Bone marrow (tissue), 2 donors: ENCODE measurements around the gene HOXB8.
A peak's percentile ranks its signal among the peaks of the same experiment; 100 is the strongest.

Experiments
- DNase-seq, 2 donors: peaks; one replicate each; lab custom pipeline; 2025; lab: John Stamatoyannopoulos, UW

Gene HOXB8

DNA sequence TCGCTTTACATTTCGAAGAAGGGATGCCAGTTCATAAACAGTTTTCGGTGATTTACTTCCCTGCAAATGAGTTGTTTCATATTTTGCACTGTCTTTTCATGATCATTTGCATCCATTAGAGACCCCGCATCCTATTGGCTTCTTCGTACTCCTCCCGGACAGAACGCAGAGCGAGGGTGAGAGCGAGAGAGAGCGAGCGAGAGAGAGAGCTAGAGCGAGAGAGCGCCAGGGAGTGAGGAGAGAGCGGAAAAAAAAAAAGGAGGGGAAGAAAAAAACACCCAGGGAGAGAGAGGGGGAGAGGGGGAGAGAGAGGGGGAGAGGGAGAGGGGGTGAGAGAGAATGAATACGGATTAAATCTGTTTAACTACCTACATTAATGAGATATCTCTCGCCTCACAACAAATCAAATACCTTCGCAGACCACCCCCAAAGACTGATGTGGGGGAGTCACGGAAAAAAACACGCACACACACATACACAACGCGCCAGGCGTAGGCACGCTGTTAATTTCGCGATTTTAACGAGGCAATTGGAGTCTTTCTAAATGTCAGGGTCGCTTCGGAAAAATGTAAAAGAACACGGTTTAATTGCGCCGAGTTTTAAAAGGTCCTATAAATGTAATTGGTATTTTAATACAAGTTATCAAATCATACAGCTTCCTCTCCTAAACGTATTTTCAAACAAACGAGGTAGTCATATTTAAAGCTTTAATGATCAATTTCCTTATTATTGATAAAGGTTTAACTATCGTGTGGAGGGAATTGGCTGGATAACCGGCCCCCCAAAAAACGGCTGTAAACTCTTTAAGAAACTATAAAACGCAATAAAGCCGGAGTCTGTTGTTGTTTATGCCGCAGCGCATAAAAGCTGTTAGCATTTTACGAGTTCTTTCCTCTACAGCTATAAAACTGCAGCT is at the start of gene HOXB8:
Gene HOXB8, minus strand, starts transcription at position 246 of the 916 bp plus-strand sequence. CDS start 588 bp downstream, outside the sequence.
- peak in 1 of 2 donors; percentile 8 for DNase-seq

DNA sequence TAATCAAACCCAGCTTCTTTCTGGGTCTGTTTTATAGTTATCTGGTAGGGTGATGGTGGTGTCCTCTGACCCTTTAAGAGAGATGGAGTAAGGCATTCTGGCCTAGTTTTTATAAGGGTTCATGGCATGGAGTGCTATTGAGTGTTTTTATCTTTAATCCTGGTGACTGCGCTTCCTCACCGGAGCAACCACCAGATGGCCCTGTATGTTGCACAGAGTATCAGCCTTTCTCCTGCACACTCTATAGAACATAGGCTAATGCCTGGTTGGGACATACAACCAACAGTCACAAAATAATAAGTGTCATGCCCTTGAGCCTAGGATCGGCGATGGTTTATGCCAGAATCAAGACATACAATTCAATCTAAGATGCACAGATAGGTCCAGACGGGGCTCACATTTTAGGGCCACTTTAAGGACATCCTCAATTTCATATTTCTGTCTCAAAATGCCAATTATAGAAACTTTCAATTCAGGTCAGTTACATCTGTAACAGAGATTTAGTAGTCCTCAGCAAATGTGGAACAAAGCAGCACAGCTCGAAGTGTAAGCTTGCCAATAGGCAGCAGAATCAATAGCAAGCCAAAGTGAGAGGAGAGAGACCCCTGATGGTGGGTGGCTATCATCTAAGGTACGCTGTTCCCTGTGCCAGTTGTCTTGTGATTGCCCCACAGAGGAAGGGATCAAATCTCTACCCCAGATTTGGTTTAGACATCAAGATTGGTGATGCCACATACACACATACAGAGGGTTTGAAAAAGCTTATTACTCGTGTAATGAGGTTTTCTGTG is 48.2 kb upstream of the HOXB8 start:
- DNase-seq: no peak

DNA sequence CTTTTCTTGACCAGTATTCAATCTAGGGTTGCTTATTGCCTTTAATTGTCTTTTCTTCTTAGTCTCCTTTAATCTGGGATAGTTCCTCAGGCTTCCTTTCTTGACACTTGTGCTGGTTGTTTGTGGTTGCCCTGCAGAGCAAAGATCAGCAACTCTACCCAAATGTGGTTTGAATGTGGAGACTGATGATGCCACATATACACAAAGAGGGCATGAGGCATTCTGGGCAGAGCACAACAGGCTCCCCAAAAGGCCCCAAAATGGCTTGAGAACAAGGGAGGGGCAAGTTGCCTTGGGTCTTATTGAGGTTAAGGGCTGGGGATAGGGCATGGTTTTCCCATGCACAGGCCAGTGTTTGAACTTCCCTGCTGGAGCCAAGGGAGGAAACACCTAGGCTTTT is 40.8 kb upstream of the HOXB8 start:
- no peak for DNase-seq

DNA sequence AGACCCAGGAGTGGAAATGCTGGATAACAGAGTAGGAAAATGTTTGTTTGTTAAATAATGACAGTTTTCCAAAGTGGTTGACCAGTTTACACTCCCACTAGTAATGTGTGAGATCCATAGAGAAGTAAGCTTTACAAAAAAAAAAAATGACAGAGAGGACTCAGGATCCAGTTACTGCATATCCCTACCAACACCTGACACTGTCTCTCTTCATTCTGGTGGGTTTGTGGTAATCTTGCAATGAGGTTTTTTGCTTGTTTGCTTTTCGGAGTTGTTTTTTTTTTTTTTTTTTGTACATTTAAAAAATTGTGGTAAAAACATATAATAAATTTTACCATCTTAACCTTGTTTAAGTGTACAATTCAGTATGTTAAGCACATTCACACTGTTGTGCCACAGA is 34.6 kb upstream of the HOXB8 start:
- no peak for DNase-seq

DNA sequence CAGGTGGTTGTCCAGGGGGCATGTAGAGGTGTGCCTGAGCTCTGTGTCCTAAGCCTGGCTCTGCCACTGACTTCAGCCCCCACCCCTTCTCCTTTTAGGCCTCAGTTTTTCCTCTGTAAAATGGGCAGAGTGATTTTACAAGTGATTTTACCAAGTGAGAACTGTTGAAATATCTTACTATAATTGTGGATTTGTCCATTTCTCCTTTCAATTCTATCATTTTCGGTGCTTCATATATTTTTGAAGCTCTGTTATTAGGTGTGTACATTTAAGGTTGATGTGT is 32.8 kb upstream of the HOXB8 start:
- DNase-seq: no peak

DNA sequence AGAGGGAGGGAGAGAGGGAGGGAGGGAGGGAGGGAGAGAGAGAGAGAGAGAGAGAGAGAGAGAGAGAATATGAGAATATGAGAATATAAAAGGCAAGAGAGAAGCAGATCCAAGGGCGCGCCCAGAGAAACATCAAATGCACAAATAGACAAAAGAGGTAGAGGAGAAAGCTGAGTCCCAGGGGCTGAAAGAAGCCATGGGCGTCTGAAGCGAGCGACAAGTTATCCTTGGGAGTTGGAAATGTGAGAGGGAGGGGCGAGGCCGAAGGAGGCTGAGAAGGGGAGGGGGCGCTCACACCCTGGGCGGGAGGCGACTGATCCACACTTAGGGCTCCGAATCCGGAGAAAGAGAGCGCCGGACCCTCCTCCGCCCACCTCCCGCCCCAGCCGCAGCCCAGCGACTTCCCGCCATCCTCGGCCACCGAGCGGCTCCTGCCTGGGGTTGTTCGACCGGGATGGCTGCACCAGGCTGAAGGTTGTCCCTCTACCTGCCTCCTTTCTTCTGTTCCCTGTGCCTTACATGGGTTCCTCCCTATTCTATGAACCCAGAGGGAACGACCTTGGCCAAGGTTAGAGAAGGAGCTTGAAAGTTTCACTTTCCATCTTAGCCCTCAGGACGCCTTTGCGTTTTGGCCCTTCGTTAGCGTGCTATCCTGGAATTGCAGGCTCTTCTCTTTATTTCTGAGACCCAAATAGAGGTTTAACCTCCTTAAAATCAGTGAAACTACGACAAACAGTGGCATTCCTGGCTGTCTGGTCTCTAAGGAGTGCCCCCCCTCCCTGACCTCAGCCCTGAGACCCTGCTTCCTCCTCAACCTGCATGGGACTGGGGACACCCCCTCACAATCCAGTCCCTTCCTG is 32.2 kb upstream of the HOXB8 start:
- no peak for DNase-seq

DNA sequence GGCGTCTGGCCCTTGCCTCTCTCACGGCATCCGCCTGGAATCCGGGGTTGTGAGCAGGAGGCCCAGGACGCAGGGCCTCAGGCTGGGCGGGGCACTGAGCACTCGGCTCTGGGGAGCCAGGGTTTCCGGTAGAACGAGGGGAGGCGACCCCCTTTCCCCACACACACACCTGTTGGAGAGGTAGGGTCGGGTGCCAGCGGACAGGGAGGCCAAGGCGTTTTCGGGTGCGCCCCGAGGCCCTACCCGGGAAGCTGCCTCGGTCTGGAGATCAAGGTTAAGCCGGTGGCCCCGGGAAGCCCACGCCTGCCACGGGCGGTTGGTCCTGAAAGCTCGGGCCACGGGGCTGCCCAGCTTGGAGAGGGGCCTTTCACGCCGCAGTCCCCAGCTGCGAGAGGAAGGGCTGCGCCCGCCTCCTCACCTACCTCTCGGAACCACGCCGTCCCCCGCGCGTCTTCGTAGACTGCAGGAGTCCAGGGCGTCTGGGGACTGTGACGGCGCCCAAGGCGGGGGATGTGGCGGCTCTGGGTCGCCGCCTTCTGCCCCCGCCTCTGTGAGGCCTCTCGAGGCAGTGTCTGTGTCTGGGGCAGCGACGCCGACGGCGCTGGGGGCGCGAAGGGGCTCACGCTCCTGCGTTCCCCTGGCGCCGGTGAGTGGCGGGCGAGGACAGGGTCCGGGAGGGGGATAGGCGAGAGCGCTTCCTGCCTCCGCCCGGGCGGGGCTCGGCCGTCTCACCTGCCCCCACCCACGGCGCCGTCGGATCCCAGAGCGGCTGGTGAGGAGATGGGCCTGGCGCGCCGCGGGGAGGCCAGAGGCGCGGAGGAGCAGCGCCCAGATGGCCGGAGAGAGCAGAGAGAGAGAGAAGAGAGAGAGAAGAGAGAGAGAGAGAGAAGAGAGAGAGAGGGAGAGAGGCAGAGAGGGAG is 31.4 kb upstream of the HOXB8 start:
- no peak for DNase-seq

DNA sequence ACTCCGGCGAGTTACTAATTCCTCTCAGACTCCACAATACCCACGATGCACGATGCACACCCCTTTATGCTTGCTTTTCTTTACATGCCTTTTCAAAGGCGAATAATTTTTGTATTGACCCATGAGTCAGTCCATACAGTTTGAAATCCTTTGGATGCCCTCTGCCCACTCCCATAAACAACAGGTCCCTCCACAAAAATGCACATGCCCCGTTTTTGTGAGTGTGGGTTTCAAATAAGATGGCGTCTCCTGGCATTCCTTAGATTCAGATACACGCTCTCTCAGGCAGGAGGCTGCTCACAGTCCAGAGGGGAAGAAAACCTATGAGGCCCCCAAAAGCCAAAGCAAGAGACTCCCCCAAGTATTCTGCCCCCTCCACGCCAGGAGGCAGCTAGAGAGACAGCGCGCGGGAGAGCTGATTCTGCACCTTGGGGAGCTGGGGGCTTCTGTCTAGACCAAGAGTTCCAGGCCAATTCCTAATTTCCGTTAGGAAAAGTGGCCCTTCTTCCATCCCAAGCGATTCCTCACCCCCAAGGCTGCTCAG is 30.6 kb upstream of the HOXB8 start:
- no peak for DNase-seq

DNA sequence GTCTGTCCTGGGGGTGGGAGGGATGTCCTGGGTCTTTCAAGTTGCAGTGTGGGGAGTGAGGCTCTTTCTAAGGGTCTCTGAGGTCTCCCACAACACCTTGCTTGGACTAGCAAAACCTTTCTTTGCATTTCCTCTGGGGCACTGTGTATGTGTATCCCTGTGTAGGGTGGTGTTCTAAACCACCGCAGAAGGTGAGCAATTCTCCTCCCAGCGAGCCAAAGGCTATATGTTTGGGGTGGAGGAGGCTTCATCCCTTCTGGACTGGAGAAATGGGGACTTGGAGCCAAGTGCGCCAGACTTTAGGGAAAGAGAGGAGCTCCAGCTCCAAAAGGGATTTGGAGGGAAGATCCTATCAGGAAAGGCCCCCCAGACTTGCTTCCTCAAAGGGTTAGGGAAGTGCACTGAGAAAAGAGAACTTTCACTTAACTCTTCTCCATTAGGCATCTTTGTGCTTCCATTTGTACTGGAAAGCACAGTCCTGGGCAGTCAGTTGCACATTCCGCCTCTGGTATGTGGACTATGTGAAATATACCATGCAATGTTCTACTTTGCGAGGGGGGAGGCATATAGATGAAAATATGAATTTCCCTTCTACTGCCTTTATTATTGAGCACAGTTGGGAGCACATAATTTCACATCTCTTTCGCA is 29.9 kb upstream of the HOXB8 start:
- no peak for DNase-seq

DNA sequence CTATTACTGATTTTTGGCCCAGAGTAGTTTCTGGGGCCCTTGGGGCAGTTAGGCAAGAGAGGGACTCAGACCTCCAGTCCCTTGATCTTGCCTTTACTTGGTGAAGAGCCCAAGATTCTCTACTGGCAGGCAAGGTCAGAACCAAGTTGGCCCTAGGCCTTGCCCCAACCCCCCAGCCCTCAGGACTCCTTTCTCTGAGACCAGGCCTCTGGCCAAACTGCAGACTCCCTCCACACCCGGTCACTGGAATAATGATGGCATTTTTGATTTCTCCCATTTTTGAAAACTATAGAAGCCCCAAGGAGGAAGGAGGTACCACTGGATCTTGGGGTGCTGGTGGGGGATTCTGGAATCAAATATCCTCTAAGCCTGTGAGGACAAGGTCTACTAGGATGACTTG is 29.1 kb upstream of the HOXB8 start:
- no peak for DNase-seq

DNA sequence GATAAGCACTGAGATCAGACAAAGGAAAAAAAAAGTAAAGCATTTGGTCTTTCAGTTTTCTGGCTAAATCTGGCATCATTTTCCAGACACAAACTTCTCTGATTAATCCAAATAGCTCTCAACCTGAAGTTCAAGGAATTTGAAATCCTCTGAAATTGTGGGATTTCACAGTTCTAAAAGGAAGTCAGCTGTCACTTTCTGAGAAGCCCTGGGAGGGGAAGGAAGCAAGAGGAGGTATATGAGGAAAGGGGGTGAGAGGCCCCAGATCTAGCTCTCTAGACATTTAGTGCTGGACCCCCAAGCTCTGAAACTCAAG is 28.6 kb upstream of the HOXB8 start:
- DNase-seq: no peak

DNA sequence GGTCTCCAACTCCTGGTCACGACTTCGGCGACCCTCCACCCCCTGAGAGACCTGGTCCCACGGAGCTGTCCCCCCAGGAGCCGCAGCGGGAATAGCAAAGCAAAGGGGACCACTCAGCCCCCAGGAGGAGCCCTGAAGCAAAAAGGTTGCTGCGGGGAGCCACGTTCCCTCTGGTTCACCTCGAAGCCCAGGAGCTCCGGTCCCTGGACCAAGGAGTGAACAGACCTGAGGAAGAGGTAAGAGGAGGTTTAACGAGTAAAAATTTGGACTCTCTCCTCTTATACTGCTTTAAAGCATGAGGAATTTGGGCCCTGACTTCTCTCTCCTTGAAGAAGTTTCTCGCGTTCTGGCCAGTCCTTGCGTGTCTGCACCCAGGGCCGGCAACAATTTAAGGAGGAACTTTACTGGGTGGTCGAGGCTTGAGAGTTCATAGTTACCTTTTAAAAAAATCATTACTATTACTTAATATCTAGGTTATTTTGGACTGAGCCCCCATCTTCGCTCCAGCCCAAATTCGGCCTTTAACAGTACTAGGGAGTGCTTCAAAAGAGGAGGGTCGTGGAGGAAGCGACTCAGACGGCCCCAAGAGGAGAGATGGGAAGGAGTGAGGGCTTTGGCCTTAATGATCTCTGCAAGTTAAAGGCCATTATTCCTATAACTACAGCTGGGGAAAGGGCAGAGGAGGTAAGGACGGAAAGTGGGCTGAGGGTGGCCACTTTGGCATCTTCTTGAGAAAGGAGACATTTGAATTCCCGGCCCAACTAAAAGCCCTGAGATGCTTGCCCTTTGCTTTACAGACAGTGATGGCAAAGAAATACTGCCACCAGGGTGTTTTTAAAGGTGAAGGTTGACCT is 28.0 kb upstream of the HOXB8 start:
- no peak for DNase-seq

DNA sequence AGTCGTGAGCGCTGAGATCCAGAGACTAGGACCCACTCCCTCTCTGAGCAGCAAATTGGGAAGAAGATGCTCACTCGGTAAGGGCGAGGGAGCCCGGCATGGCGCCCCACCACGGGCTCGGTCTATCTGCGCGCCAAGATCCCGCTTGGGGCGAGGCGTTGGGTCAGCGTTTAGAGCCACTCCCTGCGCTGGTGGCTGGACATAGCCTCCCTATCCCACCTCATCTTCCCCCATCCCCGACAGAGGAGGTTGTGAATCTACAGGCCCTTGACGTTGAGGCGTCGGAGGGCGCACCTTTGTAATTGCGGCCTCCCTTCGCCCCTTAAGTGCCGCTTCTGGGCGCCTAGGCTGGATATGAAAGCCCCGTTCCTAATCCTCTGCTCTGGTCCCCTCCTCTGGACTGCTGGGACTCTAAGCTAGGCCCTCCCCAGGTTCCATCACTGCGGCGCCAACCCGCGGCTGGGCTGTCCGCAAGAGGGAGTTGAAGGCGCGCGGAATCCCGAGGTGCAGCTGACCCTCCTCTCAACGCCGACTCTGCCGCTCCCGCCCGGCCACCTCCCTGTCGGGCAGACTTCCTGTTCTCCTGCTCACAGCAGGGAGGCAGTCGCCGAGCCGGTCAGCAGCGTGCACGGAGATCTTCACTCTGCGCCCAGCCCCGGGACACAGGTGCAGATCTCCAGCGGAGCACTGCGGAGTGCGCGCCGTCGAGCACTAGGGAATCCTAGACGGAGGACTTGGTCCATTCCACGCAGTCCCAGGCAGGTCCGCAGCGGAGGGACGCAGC is 27.2 kb upstream of the HOXB8 start:
- no peak for DNase-seq

DNA sequence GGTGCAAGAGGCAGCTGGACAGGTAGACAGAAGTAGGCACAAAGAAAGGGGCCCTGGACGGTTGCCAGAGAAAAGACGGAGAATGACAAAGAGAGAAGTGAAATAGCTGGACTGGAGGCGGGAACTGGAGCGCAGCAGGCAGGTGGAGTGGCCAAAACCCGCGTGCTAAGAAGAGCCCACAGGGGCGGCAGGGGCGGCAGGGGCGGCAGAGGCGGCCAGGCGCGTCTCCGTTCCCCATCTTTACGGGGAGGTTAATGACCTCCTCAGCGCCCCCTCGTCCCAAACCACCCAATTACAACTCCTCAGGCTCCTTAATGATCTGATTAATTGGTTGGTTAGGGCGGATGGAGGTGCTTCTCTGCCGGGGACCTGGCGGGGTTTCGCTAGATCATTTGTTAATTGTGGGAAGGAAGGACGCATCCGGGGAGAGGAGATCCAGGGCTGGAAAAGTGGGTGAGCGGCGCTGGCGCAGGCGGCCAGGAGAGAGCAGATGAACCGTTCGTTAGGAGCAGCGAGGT is 26.5 kb upstream of the HOXB8 start:
- no peak for DNase-seq

DNA sequence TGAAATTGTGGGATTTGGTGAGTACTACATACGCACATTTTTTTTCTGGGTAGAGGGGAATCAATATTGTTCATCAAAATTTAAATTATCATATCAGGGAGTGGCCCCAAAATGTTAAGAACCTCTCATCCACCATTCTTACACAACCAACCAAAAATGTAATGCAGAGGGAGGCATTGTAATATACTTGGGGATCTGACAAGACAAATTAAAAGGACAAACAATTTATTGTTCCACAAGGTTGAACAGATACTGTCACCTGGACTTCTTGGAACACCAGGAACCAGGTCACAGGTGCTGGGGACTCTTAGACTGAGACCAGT is 25.7 kb upstream of the HOXB8 start:
- no peak for DNase-seq

DNA sequence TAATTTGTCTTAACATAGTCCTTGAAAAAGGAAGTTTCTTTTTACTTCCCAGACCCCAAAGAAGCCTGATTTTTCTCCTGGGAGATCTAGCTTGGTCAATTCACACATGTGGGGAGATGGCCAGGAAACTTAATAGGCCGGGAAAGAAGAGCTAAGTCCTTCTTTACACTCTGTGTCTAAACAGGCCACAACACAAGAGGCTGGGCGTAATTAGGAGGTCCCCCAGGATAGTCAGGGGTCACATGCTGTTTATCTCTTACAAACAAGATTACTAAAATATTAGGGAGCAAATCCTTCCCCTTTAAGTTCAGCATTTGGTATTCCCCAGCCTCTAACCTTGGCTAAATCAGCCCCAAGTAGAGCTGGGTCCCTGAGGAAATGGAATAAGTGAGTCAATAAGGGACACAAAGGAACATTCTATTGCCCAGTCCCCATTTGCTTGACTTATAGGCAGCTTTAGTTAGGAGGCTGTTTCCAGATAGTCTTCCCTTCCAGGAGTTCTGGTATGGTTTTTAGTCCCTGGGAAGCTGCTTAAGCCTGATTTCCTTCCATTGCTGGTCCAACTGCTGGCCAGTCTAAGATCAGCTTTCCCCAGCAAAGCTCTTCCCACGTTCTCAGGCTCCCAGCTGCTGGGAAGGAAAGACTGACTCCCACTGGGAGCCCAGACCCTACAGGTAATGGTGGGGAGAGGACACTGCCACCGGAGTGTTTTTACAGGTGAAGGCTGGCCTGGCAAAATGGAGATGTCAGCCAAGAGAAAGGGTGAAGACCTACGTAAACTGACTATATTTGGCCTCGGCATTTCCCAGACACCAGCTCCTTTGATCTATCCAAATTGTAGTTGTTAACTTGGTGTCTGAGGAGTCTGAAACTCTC is 25.1 kb upstream of the HOXB8 start:
- DNase-seq: no peak

DNA sequence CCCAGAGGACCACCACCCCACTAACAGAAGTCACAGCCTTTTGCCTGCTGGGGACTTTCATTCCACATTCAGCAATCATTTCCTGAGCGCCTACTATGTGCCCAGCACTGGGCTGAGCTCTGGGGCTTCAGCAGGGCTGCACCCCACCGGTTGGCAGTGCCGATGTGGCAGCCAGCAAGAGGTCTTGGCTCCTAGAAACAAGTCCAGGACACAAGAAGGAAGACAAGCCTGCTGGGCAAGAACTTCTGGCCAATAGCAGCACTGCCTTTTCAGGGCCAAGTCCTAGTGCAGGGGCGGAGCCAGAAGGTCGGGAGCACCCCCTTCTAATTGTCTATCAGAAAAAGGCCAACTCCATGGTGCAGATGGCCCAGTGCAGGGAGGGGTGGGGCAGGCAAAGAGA is 24.0 kb upstream of the HOXB8 start:
- no peak for DNase-seq
